ENCODE results near the gene FLT4.

Gene FLT4

GRCh38 chr5:180619563-180619915 lies 29.9 kb downstream of the FLT4 start:
- DNase-seq (ENCODE audit: low read depth): no peak
- H3K4me3 ChIP-seq (replicated peaks; ENCODE audit: low read depth, low read length): no peak overlapping the region
- TF ChIP-seq CTCF (IDR thresholded peaks at IDR 0.05; ENCODE audit: low read length, missing control alignments): no peak

DNA sequence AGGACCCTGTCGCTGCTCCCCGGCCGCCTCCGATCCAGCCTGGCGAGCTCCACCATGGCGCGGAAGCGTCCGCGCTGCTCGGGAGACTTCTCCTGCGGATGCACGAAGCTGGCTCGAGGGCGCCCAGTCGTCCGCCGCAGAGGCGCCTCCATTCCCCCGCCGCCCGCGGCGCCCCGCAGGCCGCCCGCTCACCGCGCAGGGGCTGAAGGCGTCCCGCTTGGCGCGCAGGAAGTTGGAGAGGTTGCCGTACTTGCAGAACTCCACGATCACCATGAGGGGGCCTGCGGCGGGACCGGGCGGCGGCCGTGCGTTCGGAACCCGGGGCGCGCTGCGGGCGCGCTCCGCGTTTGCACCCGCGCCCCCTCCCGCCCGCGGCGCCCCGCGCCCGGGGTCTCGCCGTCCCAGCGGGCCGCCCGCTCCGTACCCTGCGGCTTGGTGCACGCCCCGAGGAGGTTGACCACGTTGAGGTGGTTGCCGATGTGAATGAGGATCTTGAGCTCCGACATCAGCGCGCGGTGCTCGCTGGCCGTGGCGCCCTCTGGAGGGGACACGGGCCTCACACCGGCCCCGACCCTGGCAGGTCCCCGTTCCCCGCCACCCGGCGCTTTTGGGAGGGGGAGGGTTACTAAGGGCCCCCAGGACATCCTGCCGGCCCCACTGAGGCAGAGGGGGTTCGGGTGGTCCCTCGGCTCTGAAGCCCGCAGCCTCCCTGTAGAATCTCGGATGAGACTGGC lies 30.4 kb downstream of the FLT4 start:
- DNase-seq (ENCODE audit: low read depth): peak; percentile 53
- TF ChIP-seq CTCF (IDR thresholded peaks at IDR 0.05; ENCODE audit: low read length, missing control alignments): peak; percentile 37
- peak overlapping the region; percentile 24 for H3K4me3 ChIP-seq (replicated peaks; ENCODE audit: low read depth, low read length)

GRCh38 chr5:180618487-180618828 lies 30.9 kb downstream of the FLT4 start:
- TF ChIP-seq CTCF (IDR thresholded peaks at IDR 0.05; ENCODE audit: low read length, missing control alignments): no peak
- H3K4me3 ChIP-seq (replicated peaks; ENCODE audit: low read depth, low read length): peak overlapping the region; percentile 24
- no peak for DNase-seq (ENCODE audit: low read depth)

GRCh38 chr5:180613814-180614188 lies 35.6 kb downstream of the FLT4 start:
- TF ChIP-seq CTCF (IDR thresholded peaks at IDR 0.05; ENCODE audit: low read length, missing control alignments): no peak
- no peak for DNase-seq (ENCODE audit: low read depth)
- no peak overlapping the region for H3K4me3 ChIP-seq (replicated peaks; ENCODE audit: low read depth, low read length)

DNA sequence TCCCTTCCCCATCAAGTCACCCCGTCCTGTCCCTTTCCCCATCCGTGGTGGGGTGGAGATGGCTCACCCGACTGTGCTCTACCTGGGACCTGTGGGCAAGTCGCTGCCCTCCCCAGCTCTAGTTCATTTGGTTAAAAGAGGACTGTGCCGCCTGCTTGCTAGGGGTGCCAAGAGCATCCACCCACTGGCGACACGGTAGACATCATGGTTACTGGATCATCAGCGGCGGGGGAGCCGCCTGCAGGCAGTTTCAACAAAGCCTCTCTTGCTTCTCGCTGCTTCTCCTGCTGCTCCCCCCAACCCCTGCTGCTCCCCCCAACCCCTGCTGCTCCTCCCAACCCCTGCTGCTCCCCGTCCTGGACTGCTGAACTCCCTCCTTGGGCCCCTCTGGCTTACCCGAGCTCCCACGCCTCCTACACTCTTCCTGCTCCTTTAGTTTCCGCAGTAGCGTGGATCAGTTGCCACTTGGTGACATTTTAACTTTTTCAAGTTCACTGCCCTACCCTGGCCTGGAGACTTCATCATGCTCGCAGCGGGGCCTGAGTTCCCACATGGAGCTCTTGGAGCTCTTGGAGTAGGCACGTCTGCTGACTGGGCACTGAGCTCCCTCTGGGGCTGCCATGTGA lies 36.1 kb downstream of the FLT4 start:
- TF ChIP-seq CTCF (IDR thresholded peaks at IDR 0.05; ENCODE audit: low read length, missing control alignments): no peak
- H3K4me3 ChIP-seq (replicated peaks; ENCODE audit: low read depth, low read length): no peak overlapping the region
- DNase-seq (ENCODE audit: low read depth): no peak

- no peak for DNase-seq (ENCODE audit: low read depth)
- no peak overlapping the region for H3K4me3 ChIP-seq (replicated peaks; ENCODE audit: low read depth, low read length)
- no peak for TF ChIP-seq CTCF (IDR thresholded peaks at IDR 0.05; ENCODE audit: low read length, missing control alignments)
These were observed 36.7 kb downstream of the FLT4 start for GRCh38 chr5:180612683-180613082.

All from fibroblast of pulmonary artery (primary cell).